ENCODE data around the gene MGLL. TPM values are rescaled to one million over a fixed set of nuclear protein-coding genes. Genes with fewer than 3 reads are reported as not detected.

MGLL gene
- total RNA-seq, 3 donors from 2014 or later, result 25.8 to 79.5 (median 30.2) TPM

DNA sequence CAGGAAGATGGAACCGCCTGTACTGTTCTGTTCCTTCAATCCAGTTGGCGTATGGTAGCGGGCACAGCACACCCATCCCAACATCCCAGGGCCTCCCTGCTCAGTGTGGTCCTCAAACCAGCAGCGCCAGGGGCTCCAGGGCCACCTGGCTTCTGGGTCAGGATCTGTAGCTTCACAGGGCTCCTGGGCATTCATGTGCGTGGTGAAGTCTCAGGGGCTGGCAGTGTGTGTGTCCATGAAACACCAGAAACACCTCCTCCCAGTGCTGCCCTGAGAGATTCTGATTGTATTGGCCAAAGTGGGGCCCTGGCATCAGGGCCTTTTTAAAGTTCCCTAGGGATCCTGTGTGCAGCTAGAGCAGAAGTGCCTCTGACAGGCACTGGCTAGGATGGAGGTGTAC is 107.4 kb downstream of the MGLL start:
- Histone ChIP-seq H3K36me3 (no peaks in the 10 kb centered on the region), H3K27me3 (no peaks in the 10 kb centered on the region), H3K27ac (peak overlapping the region in 1 of 2 donors; percentile 52), H3K4me1 (no peaks in the 10 kb centered on the region), H3K4me3 (no peak overlapping the region), H3K9me3 (no peaks in the 10 kb centered on the region)
- intact Hi-C loops (cut with DNase I; ENCODE audit: low total_unique reads), result no loop called here
- DNase-seq (ENCODE audit: low spot score in 2 of 2), result no peak
- TF ChIP-seq POLR2A (IDR thresholded peaks at IDR 0.05), result no peak
- TF ChIP-seq, protein P1, sequence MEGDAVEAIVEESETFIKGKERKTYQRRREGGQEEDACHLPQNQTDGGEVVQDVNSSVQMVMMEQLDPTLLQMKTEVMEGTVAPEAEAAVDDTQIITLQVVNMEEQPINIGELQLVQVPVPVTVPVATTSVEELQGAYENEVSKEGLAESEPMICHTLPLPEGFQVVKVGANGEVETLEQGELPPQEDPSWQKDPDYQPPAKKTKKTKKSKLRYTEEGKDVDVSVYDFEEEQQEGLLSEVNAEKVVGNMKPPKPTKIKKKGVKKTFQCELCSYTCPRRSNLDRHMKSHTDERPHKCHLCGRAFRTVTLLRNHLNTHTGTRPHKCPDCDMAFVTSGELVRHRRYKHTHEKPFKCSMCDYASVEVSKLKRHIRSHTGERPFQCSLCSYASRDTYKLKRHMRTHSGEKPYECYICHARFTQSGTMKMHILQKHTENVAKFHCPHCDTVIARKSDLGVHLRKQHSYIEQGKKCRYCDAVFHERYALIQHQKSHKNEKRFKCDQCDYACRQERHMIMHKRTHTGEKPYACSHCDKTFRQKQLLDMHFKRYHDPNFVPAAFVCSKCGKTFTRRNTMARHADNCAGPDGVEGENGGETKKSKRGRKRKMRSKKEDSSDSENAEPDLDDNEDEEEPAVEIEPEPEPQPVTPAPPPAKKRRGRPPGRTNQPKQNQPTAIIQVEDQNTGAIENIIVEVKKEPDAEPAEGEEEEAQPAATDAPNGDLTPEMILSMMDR (IDR thresholded peaks at IDR 0.05), result no peak

DNA sequence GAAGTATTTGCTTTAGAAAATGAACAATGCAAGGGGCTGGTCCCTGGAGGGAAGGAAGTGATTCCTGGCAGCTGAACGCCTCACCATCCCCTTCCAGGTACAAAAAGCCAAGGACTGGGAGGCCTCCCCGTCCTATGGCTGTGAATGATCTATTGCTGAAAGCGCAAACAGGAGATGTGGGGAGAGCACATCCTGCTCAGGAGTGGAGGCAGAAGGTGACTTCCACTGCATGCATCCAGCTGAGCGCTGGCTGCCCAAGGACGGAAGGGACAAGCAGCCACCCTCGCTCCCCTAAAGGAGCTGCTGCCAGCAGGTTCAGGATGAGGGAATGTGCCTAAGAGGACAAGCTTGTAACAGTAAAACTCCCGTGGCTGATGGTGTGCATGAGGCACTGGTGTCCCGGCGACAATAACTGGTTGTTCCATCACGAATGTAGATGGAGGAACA is 108.2 kb downstream of the MGLL start:
- TF ChIP-seq, protein P1 (IDR thresholded peaks at IDR 0.05), result no peak
- TF ChIP-seq POLR2A (IDR thresholded peaks at IDR 0.05) (no peak), POLR2AphosphoS5 (IDR thresholded peaks at IDR 0.05) (no peak)
- DNase-seq (ENCODE audit: low spot score in 2 of 2), result no peak
- H3K4me1 ChIP-seq, result no peaks in the 10 kb centered on the region
- no peaks in the 10 kb centered on the region for H3K9me3 ChIP-seq
- no peak overlapping the region for H3K4me3 ChIP-seq
- no peak overlapping the region for H3K27ac ChIP-seq
- H3K36me3 ChIP-seq, result no peaks in the 10 kb centered on the region
- no peaks in the 10 kb centered on the region for H3K27me3 ChIP-seq
- intact Hi-C loops (cut with DNase I; ENCODE audit: low total_unique reads), result no loop called here

DNA sequence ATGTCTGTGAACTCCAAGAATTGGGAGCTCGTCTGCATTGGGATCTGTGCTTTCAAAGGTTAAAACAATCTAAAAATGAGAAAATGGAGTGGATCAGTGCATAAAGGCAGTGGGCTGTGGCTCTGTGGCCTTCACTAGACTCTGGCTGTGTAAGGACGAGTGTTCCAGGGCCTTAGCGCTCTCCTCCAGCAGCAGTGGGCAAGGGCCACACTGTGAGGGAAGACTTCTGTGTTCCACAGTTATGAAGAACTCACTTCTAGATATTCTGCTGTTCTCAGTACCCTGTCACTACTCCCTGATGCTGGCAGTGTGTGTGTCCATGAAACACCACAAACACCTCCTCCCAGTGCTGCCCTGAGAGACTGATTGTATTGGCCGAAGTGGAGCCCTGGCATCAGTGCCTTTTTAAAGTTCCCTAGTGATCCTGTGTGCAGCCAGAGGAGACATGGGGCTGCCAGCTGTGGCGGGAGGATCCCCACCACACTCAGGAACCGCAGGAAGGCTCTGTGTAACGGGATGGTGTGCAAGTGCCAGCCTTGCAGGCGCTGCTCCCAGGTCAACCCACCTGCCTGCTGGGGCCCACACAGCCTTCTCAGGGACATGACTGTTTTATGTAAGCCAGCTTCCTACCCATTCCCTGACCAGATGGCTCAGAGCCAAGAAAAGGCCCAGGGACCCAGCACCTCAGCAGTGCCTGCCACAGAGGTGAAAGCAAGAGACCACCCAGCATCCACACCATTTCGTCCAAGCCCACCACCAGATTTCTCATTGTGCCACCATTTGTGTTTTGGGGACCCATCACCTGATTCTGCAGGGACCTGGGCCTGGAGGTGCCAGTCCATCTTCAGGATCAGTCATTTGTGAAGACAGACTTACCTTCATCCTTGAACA is 109.2 kb downstream of the MGLL start:
- H3K36me3 ChIP-seq, result no peaks in the 10 kb centered on the region
- DNase-seq (ENCODE audit: low spot score in 2 of 2), result no peak
- no peak overlapping the region for H3K4me3 ChIP-seq
- no peaks in the 10 kb centered on the region for H3K4me1 ChIP-seq
- peak overlapping the region in 1 of 2 donors; percentile 20 for H3K27ac ChIP-seq
- intact Hi-C loops (cut with DNase I; ENCODE audit: low total_unique reads), result no loop called here
- TF ChIP-seq POLR2A (IDR thresholded peaks at IDR 0.05), result no peak
- TF ChIP-seq, protein P1 (IDR thresholded peaks at IDR 0.05), result no peak
- TF ChIP-seq POLR2AphosphoS5 (IDR thresholded peaks at IDR 0.05), result no peak
- no peaks in the 10 kb centered on the region for H3K27me3 ChIP-seq
- no peaks in the 10 kb centered on the region for H3K9me3 ChIP-seq

DNA sequence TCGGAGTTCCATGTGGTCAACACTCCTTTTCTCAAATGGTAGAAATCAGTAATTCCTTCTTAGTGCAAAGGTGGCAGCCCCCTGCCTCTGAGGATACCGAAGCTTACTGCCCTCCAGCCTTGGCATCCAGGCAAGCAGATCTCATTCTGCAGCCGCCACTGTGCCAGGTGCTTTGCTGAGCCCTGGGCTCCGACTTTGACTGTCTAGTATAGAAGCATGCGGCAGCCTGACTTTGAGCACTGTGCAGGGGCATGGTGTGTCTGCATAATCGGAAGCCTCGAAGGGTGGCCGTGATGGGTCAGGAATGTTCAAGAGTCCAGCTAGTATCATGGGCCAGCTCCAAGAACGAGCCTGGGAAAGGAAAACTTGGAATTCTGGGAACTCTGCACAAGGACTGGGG is 109.9 kb downstream of the MGLL start:
- Histone ChIP-seq H3K9me3 (no peaks in the 10 kb centered on the region), H3K4me1 (no peaks in the 10 kb centered on the region), H3K36me3 (no peaks in the 10 kb centered on the region), H3K27ac (peak overlapping the region in 1 of 2 donors; percentile 20), H3K27me3 (no peaks in the 10 kb centered on the region), H3K4me3 (no peak overlapping the region)
- intact Hi-C loops (cut with DNase I; ENCODE audit: low total_unique reads), result no loop called here
- TF ChIP-seq, protein P1 (IDR thresholded peaks at IDR 0.05), result no peak
- TF ChIP-seq POLR2AphosphoS5 (IDR thresholded peaks at IDR 0.05) (no peak), POLR2A (IDR thresholded peaks at IDR 0.05) (no peak)
- DNase-seq (ENCODE audit: low spot score in 2 of 2), result no peak

DNA sequence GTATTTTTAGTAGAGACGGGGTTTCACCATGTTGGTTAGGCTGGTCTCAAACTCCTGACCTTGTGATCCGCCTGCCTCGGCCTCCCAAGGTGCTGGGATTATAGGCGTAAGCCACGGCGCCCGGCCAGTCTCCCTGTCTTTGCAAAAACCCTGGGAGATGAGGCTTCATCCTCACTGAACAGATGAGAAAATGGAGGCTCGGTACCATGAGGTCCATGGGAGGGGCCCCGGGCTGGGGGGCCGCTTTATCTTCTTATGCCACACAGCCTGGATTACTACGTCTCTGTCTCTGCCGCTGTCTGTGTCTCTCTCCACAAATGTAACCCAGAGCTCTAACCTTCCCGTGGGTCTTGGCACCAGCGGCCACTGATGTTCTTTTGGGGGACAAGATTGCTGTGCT is 110.4 kb downstream of the MGLL start:
- no peak overlapping the region for H3K4me3 ChIP-seq
- H3K27me3 ChIP-seq, result no peaks in the 10 kb centered on the region
- intact Hi-C loops (cut with DNase I; ENCODE audit: low total_unique reads), result no loop called here
- TF ChIP-seq POLR2A (IDR thresholded peaks at IDR 0.05), result no peak
- TF ChIP-seq, protein P1 (IDR thresholded peaks at IDR 0.05), result no peak
- peak overlapping the region in 1 of 2 donors; percentile 20 for H3K27ac ChIP-seq
- H3K4me1 ChIP-seq, result no peaks in the 10 kb centered on the region
- no peaks in the 10 kb centered on the region for H3K9me3 ChIP-seq
- no peaks in the 10 kb centered on the region for H3K36me3 ChIP-seq
- DNase-seq (ENCODE audit: low spot score in 2 of 2), result no peak

Measured in breast epithelium (tissue), 4 donors.